Upper lobe of left lung (tissue), 6 donors: ENCODE measurements around the gene FBP2. TPM values are rescaled to one million over a fixed set of nuclear protein-coding genes. Genes with fewer than 3 reads are reported as not detected.
A peak's percentile ranks its signal among the peaks of the same experiment; 100 is the strongest.

Source experiments
- ATAC-seq, 2 donors: fragments of 200-7000 bp; cut with Tn5 transposase; one replicate each; pipeline ENCODE4 v1.9.1; 2022; ENCODE audit warnings: mild to moderate bottlenecking in 2 of 2, moderate library complexity in 2 of 2; ENCODE audit not compliant: low FRiP score in 2 of 2
- DNase-seq, 2 donors: peaks; one replicate each; pipeline ENCODE4 v3.0.0-alpha.2; 2019 to 2020
- H3K27ac ChIP-seq, 4 donors: fragments of 200-600 bp; sonication (generic); one replicate each; pipeline ENCODE4 v1.5.1; 2016 to 2019
- H3K27me3 ChIP-seq, 4 donors: fragments of 200-600 bp; sonication (generic); one replicate each; pipeline ENCODE4 v1.5.1; 2017 to 2019
- H3K36me3 ChIP-seq, 4 donors: fragments of 200-600 bp; sonication (generic); one replicate each; pipeline ENCODE4 v1.5.1; 2016 to 2019
- H3K4me1 ChIP-seq, 4 donors: fragments of 200-600 bp; sonication (generic); one replicate each; pipeline ENCODE4 v1.5.1; 2018 to 2019
- H3K4me3 ChIP-seq, 4 donors: fragments of 200-600 bp; sonication (generic); one replicate each; pipeline ENCODE4 v1.5.1; 2017 to 2019; ENCODE audit warnings: mild to moderate bottlenecking in 2 of 4, moderate library complexity in 1 of 4
- H3K9me3 ChIP-seq, 4 donors: fragments of 200-600 bp; sonication (generic); one replicate each; pipeline ENCODE4 v1.5.1; 2018 to 2019
- CTCF ChIP-seq, 6 experiments: fragments of 450-650 bp in 4 of 6; fragments of 200-600 bp in 2 of 6; sonication (generic) in 2 of 6; IDR thresholded peaks; one replicate each; pipeline ENCODE4 v1.5.1; 2016 to 2019; ENCODE audit warnings: antibody characterized with exemption in 6 of 6
- EP300 ChIP-seq, 4 donors: sonication (generic); formaldehyde crosslinking; IDR thresholded peaks; one replicate each; pipeline ENCODE4 v1.5.1; 2017; ENCODE audit warnings: antibody characterized with exemption in 4 of 4, control low read depth in 2 of 4
- POLR2A ChIP-seq, 4 donors: fragments of 450-650 bp; IDR thresholded peaks; one replicate each; pipeline ENCODE4 v1.5.1; 2016 to 2017; ENCODE audit warnings: antibody characterized with exemption in 4 of 4, mild to moderate bottlenecking in 2 of 4
- POLR2AphosphoS5 ChIP-seq, 2 donors: sonication (generic); formaldehyde crosslinking; IDR thresholded peaks; one replicate each; pipeline ENCODE4 v1.5.1; 2017; ENCODE audit warnings: antibody characterized with exemption in 2 of 2
- WGBS, 2 donors: methylation state at CpG; one replicate each; pipeline ENCODE4 v1.1.5; 2017 to 2018; 5-methylcytosine and 5-hydroxymethylcytosine counted together
- total RNA-seq, 6 donors: library from RNA; depleted of rRNA in 4 of 6; stranded (reverse); fragments of >200 nt in 4 of 6; gene quantifications; one replicate each; pipeline versions ENCODE4 v1.1.0 to v1.2.1, GENCODE V29; 2016 to 2021
- donor health status: DM: no; HTN: no; CAD: no; lungs with moderate emphysema.
- donor health status: DM: no; HTN: yes; CAD: no; lungs with severe emphysema.

The FBP2 gene
- total RNA-seq, 6 donors from 2014 or later = 0.49 TPM; not detected in 5

DNA sequence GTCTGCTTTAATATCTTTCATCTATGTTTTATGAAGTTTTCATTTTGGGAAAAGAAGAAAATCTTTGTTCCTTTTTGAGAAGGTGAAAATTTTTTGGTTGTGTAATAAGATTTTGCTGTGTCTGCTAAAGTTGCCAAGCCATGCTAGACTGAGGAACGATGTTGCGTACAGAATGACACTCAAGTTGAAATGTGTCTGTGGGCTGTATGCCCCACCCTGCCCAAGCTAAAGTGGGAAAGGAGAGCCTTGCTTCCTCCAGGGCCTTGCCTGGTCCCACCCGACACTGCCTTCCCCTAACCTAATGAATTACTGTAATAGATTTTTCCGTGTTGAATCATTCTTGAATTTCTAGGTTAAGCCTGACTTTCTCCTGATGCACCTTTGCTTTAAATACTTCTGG lies 36.2 kb downstream of the FBP2 start:
- DNase-seq (no peak), ATAC-seq (no peak)
- H3K36me3 ChIP-seq = no peaks in the 10 kb centered on the region
- H3K9me3 ChIP-seq = no peaks in the 10 kb centered on the region
- no peak for TF ChIP-seq EP300 (IDR thresholded peaks at IDR 0.05)
- TF ChIP-seq POLR2A (IDR thresholded peaks at IDR 0.05) = no peak
- no peak for TF ChIP-seq CTCF (IDR thresholded peaks at IDR 0.05)
- TF ChIP-seq POLR2AphosphoS5 (IDR thresholded peaks at IDR 0.05) = no peak
- H3K27ac ChIP-seq = no peak overlapping the region
- H3K4me1 ChIP-seq = no peaks in the 10 kb centered on the region
- 66 to 77% methylated on average over 4 of the region's 4 CpGs for WGBS, 2 donors
- H3K27me3 ChIP-seq = no peaks in the 10 kb centered on the region
- no peak overlapping the region for H3K4me3 ChIP-seq

DNA sequence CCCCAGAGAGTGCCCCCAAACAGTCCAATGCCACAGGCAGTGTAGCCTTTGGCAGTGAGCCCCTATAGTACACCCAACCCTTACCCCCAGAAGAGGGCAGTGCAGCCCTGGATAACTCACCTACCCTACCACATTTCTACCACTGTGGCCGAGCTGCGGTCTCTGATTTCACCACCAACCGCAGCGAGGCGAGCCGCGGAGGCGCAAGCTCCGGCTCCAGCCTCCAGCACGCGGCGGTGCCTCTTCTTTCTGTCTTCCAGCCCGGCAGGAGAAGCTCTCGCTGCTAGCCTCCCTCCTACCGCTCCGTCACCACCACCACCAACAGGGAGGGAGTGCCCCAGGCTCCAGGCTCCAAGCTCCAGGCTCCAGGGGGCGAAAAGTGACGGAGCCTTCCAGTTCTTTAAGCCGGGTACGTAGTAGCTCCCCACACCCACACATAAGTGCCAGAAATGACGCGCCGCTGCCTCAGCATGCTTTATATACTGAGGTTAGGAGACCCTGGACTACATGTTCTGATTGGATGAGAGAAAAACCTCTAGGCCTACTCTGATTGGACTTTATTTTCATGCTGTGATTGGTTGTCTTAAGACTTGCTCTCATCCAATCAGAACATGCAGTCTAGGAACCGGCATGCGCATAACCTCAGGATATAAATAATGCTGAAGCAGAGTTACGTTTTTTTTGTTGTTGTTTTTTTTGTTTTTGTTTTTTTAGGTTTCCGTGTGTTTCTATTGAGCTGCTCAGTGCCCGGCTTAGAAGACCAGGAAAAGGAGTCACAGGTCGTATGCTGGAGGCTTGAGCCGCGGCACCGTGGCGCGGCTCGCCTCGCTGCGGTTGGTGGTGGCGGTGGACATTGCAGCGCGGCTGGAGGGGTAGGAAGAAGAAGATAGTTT lies 38.9 kb downstream of the FBP2 start, which contains the start of gene PCAT7:
TSS of gene PCAT7 (plus strand) at position 645 of the 893 bp plus-strand sequence.
- ATAC-seq = peak; percentile 81 to 84
- Histone ChIP-seq H3K36me3 (no peaks in the 10 kb centered on the region), H3K9me3 (no peaks in the 10 kb centered on the region), H3K4me3 (peak within 1 kb of the TSS in 1 of 4 donors; percentile 22), H3K27me3 (no peaks in the 10 kb centered on the region), H3K4me1 (no peaks in the 10 kb centered on the region), H3K27ac (no peak within 1 kb of the TSS)
- peak; percentile 44 to 85 for DNase-seq
- peak in 5 of 6 experiments; percentile 19 to 66 (median 39) for TF ChIP-seq CTCF (IDR thresholded peaks at IDR 0.05)
- TF ChIP-seq POLR2AphosphoS5 (IDR thresholded peaks at IDR 0.05) = no peak
- WGBS, 2 donors = 81 to 85% methylated on average over 40 of the region's 40 CpGs

- Histone ChIP-seq H3K9me3 (no peaks in the 10 kb centered on the region), H3K4me1 (no peaks in the 10 kb centered on the region), H3K27me3 (no peaks in the 10 kb centered on the region), H3K27ac (no peak overlapping the region), H3K36me3 (no peaks in the 10 kb centered on the region), H3K4me3 (peak overlapping the region in 1 of 4 donors; percentile 22)
- peak; percentile 12 to 57 for ATAC-seq
- no peak for TF ChIP-seq CTCF (IDR thresholded peaks at IDR 0.05)
- no peak for TF ChIP-seq EP300 (IDR thresholded peaks at IDR 0.05)
- no peak for TF ChIP-seq POLR2AphosphoS5 (IDR thresholded peaks at IDR 0.05)
- no peak for TF ChIP-seq POLR2A (IDR thresholded peaks at IDR 0.05)
- peak in 1 of 2 donors; percentile 59 for DNase-seq
- 84 to 91% methylated on average over 7 to 14 of the region's 16 CpGs for WGBS, 2 donors
These were observed 39.6 kb downstream of the FBP2 start for GRCh38 chr9:94554078-94554438.

DNA sequence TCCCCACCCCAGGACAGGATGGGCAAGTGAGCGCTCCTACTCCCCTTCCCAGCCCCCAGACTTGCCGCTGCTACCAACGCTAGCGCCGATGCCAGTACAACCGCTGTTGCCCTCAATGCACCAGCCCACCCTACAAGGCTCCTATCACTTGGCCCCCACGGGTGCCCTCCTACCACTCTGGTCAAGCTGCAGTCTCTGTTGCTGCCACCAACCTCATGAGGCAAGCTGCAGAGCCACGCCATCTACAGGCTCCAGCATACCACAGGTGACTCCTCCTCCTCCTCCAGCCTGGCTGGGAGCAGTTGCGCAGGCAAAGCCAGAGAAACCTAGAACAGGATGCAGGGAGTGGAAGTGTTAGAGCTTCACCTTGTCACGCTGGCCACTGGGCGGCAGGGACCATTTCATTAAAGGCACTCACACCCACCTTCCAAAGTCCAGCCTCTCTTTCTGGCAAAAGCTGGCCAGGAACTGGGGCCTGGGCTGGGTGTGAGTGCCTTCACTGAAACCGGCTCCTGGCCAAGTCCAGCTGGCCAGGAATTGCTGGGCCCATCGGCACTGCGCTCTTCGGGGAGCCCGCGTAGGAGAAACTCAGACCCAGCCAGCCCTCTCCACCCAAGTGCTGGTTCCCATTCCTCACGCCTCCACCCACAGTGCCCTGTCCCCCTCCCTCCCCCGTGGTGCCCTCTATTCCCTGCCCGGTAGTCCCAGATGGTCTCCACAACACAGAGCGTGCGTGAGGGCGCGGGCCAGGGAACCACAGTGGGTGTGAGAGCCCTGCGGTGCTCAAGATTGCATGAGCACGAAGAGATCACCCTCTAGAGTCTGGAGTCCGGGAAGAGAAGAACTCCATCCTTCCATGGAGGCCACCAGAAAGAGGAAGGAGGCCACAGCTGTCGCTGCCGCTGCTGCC lies 40.3 kb downstream of the FBP2 start:
- H3K36me3 ChIP-seq = no peaks in the 10 kb centered on the region
- no peak overlapping the region for H3K27ac ChIP-seq
- WGBS, 2 donors = 87 to 89% methylated on average over 16 to 28 of the region's 29 CpGs
- ATAC-seq (peak; percentile 16 to 68), DNase-seq (peak in 1 of 2 donors; percentile 56)
- H3K9me3 ChIP-seq = no peaks in the 10 kb centered on the region
- no peak overlapping the region for H3K4me3 ChIP-seq
- H3K27me3 ChIP-seq = no peaks in the 10 kb centered on the region
- H3K4me1 ChIP-seq = no peaks in the 10 kb centered on the region
- TF ChIP-seq POLR2AphosphoS5 (IDR thresholded peaks at IDR 0.05) (no peak), EP300 (IDR thresholded peaks at IDR 0.05) (no peak), POLR2A (IDR thresholded peaks at IDR 0.05) (no peak), CTCF (IDR thresholded peaks at IDR 0.05) (no peak)
